Activated CD4-positive, alpha-beta T cell treated with anti-CD3 and anti-CD28 coated beads, Interleukin-2, amount 10 ng/mL, durations not matched to agents 7 days and 5 days (primary cell): ENCODE measurements around the gene SKI. TPM values are rescaled to one million over a fixed set of nuclear protein-coding genes. Genes with fewer than 3 reads are reported as not detected.
A peak's percentile ranks its signal among the peaks of the same experiment; 100 is the strongest.

Experiments used
- CTCF ChIA-PET: fragments of 350-600 bp; sonication (Branson Sonifier 250); formaldehyde crosslinking; loops from one replicate; lab custom pipeline; 2021; ENCODE audit warnings: antibody characterized with exemption; lab: Charles Lee
- POLR2A ChIA-PET: fragments of 350-600 bp; sonication (Branson Sonifier 250); formaldehyde crosslinking; loops from one replicate; lab custom pipeline; 2021; ENCODE audit warnings: antibody characterized with exemption; lab: Charles Lee
- DNase-seq: peaks from one replicate; pipeline ENCODE4 v3.0.0-alpha.2; 2020
- H3K27ac Mint-ChIP-seq: one replicate; pipeline ENCODE4 v1.8.0; 2021; ENCODE audit warnings: mild to moderate bottlenecking, moderate library complexity, mixed read lengths
- H3K27me3 Mint-ChIP-seq: one replicate; pipeline ENCODE4 v1.8.0; 2021; ENCODE audit warnings: mixed read lengths
- H3K36me3 Mint-ChIP-seq: one replicate; pipeline ENCODE4 v1.8.0; 2021; ENCODE audit warnings: low read depth, mixed read lengths
- H3K4me1 Mint-ChIP-seq: one replicate; pipeline ENCODE4 v1.8.0; 2021; ENCODE audit warnings: mixed read lengths
- H3K4me3 Mint-ChIP-seq: one replicate; pipeline ENCODE4 v1.8.0; 2021; ENCODE audit warnings: mild to moderate bottlenecking, moderate library complexity, mixed read lengths
- H3K9me3 Mint-ChIP-seq: one replicate; pipeline ENCODE4 v1.8.0; 2021; ENCODE audit warnings: mixed read lengths
- total RNA-seq, 2 experiments: library from RNA; stranded (reverse); gene quantifications; one replicate each; pipeline ENCODE4 v1.2.3, GENCODE V29; 2021

The SKI gene
- total RNA-seq, 2 experiments from 2014 or later, result 60.7 to 62.0 TPM

DNA sequence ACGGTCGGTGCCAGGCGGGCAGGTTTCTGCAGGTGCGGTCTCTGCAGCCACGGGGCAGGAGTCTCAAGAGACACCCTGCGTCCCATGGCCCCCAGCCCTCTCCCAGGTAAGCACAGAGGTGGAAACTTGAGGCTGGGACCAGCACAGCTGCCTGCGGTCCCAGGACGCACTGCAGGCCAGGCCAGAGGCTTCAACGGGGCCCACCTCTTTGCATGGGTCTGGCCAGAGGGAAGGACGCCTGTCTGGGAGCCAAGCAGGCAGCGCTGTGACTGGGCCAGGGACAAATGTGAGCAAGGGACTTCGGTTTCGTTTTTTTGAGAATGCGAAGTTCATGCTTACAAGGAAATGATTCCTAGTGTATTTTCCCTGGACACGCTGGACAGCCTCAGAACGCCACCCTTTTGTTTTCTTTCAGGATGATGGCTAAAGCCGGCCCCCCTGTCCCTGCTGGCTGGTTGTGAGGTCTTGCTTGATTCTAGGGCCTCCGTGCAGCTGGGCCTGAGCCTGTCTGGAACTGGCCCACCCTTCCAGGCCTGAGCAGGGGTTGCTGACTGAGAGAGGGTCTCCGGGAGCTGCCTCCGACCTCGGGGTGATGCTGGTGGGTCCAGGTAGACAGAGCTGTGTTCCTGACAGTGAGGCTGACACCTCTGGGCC lies 124.9 kb downstream of the SKI start:
- H3K27ac Mint-ChIP-seq, result no peak overlapping the region
- ChIA-PET CTCF (no interaction called here), POLR2A (no interaction called here)
- DNase-seq, result no peak
- H3K9me3 Mint-ChIP-seq, result no peaks in the 10 kb centered on the region
- no peaks in the 10 kb centered on the region for H3K36me3 Mint-ChIP-seq
- no peaks in the 10 kb centered on the region for H3K27me3 Mint-ChIP-seq
- H3K4me3 Mint-ChIP-seq, result no peak overlapping the region
- H3K4me1 Mint-ChIP-seq, result no peaks in the 10 kb centered on the region

DNA sequence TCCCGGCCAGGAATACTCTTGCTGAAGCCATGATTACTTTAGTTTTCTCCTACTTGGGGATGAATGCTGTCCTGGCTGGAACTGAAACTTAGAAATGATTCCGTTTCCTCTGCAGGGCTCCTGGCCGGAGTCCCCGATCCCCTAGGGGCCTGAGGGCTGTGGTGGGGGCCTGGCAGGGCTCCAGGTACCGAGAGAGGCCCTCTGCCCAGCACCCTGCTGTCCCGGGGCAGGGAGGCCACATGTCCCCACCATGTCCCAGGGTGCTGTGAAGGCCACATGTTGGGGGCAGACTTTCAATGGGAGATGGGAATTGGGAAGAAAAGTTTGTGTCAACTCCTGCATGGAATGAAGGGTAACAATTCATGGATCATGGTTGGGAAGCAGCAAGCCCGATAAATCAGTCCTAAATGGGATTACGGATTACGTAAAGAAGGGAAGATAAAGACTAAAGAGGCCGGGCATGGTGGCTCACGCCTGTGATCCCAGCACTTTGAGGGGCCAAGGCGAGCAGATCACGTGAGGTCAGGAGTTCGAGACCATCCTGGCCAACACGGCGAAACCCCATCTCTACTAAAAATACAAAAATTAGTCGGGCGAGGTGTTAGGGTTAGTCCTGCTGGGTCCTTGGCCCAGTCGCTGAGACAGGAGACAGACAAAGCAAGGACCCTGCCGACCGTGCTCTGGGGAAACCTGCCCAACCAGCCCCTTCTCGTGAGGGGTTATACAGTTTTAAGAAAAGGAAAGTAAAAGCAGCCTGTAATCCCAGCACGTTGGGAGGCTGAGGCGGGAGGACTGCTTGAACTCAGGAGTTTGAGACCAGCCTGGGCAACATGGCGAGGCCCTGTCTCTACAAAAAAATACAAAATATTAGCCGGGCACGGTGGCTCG lies 125.7 kb downstream of the SKI start:
- no peaks in the 10 kb centered on the region for H3K27me3 Mint-ChIP-seq
- ChIA-PET CTCF (no interaction called here), POLR2A (no interaction called here)
- no peak overlapping the region for H3K27ac Mint-ChIP-seq
- H3K36me3 Mint-ChIP-seq, result no peaks in the 10 kb centered on the region
- H3K4me1 Mint-ChIP-seq, result no peaks in the 10 kb centered on the region
- DNase-seq, result no peak
- no peaks in the 10 kb centered on the region for H3K9me3 Mint-ChIP-seq
- H3K4me3 Mint-ChIP-seq, result no peak overlapping the region

DNA sequence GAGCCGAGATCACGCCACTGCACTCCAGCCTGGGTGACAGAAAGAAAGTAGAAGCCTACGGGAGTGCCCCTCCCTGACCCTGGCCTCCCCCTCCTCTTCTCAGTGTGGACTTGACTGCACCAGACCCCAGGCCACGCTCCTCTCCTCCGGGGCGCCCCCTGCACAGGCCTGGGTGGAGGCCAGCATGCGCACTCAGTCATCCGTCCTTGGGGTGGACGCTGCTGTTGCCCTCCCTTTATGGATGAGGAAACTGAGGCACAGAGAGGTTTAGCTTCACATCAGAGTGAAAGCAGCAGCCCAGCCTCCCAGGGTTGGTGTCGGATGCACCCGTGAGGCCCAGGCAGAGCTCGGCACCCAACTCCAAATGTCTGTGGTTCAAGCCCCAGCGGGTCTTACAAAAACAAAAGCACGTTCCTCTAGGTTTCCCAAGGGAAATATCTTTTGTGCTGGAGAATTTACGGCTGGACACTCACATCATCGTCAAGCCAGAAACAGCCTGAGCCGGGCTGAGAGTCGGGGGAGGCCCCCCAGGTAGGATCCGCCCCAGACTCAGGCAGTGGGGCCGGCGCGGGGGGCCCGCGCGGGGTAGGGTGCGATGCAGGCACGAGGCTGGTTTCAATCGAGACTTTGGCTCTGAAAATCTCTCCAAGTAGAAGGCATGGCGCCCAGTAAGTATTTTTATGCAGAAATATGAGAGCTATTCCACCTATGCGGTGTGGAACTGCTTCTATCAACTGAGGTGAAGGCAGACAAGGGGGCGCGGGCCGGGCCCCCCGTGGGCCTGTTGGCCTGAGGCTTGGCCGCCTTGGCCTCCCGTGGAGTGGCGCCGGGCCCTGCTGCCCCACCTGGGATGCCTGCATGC lies 126.6 kb downstream of the SKI start:
- POLR2A ChIA-PET, result no interaction called here
- CTCF ChIA-PET, result no interaction called here
- DNase-seq, result no peak
- no peaks in the 10 kb centered on the region for H3K9me3 Mint-ChIP-seq
- H3K4me3 Mint-ChIP-seq, result no peak overlapping the region
- no peaks in the 10 kb centered on the region for H3K4me1 Mint-ChIP-seq
- H3K36me3 Mint-ChIP-seq, result no peaks in the 10 kb centered on the region
- no peaks in the 10 kb centered on the region for H3K27me3 Mint-ChIP-seq
- H3K27ac Mint-ChIP-seq, result no peak overlapping the region

DNA sequence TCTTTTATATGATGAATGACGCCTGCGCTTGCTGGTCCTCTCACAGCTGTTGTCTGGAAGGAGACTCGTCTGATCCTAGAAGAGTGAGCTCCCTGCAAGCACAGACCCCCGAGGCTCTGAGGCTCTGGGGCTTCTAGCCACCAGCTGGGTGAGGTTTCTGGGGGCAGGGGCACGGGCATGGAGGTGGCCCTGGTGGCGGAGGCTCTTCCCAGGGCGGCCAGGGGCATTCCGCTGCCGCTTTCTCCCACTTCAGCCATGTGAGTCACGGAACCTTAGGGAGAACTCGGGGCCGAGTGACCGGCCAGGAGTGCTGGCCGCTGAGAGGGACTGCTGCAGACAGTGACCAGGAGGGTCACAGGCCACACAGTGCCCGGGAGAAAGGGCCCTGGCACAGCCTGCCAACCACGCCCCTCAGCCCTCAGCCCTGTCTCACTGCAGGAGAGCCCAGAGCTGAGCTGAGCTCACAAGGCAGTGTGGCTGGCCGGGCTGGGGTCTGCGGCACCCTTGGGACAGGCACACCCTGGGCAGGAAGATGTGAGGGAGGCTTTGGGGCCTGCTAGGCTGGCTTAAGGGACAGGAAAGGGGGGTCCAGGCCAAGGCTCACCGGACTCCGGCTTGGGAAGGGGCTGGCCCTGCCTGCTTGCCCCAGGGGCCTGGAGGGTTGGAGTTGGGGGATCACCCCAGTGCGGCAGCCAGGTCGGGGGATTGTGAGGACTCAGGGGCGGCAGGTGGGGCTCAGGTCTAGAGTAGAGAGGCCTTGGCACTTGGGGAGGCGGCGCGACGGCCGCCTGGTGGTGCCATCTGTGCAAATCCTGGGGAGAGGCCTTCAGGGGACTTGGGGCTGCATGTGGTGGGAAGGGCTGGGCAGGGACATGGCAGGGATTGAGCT lies 127.5 kb downstream of the SKI start:
- H3K27me3 Mint-ChIP-seq, result no peaks in the 10 kb centered on the region
- H3K4me1 Mint-ChIP-seq, result no peaks in the 10 kb centered on the region
- CTCF ChIA-PET, result no interaction called here
- H3K4me3 Mint-ChIP-seq, result no peak overlapping the region
- no peaks in the 10 kb centered on the region for H3K9me3 Mint-ChIP-seq
- H3K36me3 Mint-ChIP-seq, result no peaks in the 10 kb centered on the region
- H3K27ac Mint-ChIP-seq, result no peak overlapping the region
- POLR2A ChIA-PET, result no interaction called here
- DNase-seq, result no peak

DNA sequence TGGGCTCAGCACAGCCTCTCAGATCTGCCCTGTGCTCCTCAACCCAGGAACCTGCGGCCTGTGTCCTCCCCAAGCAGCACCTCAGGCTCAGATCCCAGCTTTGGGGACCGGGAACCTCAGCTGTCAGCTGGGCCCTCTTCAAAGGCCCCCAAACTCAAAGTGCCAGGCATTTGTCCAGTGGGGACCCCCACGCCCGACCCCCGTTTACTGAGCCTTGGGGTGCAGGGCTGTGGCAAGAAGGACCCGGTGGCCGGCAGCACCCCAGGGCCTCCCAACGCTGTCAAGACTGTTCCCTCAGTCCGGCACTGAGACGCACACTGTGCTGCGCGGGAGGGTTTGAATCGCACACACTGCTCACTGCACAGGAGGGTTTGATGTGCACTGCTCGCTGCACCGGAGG lies 128.3 kb downstream of the SKI start:
- Mint-ChIP-seq H3K4me3 (no peak overlapping the region), H3K4me1 (no peaks in the 10 kb centered on the region), H3K36me3 (no peaks in the 10 kb centered on the region), H3K27me3 (no peaks in the 10 kb centered on the region), H3K27ac (no peak overlapping the region), H3K9me3 (no peaks in the 10 kb centered on the region)
- DNase-seq, result no peak
- CTCF ChIA-PET, result no interaction called here
- POLR2A ChIA-PET, result no interaction called here

DNA sequence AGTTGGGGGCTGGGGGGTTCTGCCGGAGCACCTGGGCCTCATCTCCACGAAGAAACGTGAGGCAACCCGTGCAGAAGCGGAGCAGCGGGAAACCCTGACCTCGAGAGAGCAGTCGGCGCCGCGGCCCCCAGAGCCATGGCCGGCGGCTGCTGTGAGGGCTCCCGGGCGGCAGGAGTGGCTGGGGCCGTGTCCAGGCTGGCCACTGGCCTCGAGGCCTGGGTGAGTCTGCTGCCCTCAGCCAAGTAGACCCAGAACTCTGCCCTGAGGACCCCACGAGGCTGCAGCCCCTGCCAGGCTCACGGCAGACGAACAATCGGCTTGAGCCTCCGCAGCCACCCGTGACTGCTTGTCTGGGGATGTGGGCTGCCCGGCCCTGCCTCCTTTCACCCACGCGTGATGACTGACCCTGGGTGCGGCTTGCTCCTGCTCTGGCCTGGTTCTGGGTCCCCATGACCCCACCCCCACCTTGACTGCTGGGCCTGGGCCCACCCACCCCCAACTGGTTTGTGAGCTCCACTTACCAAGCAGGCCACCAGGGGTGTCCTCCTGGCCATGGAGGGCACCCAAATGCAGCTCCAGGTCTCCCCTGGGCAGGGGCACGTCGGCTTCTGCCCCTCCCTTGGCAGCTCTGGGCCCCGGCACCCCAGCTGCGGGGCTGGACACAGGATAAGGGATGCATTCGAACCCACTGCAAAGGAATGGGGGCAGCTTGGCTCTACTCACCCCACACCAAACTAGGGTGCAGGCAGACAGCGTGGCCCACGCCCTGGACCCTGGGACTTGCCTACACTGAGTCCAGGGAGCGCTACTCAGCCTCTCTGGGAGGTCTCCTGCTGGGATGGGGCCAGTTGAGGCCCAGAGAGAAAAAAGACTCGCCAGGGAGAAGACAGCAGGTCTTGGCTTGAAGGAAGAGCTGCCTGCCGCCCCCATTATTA lies 129.1 kb downstream of the SKI start:
- Mint-ChIP-seq H3K36me3 (no peaks in the 10 kb centered on the region), H3K4me1 (no peaks in the 10 kb centered on the region), H3K27ac (peak overlapping the region; percentile 57), H3K9me3 (no peaks in the 10 kb centered on the region), H3K4me3 (no peak overlapping the region), H3K27me3 (peaks cover 1% of the 10 kb centered on the region)
- ChIA-PET CTCF (no interaction called here), POLR2A (no interaction called here)
- no peak for DNase-seq

DNA sequence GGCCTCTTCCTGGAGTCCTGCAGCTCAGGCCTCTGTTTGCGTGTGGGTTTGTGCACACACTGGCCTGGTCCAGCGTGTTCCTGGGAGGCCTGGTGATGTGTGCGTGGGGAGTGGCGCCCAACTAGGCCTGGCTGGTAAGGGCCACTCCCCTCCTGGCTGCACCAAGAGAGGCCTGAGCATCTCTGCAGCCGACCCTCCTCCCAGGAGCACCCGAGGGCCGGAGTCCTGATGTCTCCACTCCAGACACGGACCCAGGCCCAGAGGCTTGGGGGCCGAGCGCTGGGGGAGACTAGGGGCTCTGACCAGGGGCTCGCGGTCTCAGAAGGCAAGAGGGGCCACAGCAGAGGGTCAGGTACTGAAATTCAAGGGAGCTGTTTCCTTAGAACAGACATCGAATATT lies 130.0 kb downstream of the SKI start:
- Mint-ChIP-seq H3K4me1 (no peaks in the 10 kb centered on the region), H3K36me3 (no peaks in the 10 kb centered on the region), H3K27me3 (peaks cover 2% of the 10 kb centered on the region), H3K9me3 (no peaks in the 10 kb centered on the region), H3K4me3 (no peak overlapping the region), H3K27ac (no peak overlapping the region)
- ChIA-PET CTCF (no interaction called here), POLR2A (no interaction called here)
- no peak for DNase-seq

DNA sequence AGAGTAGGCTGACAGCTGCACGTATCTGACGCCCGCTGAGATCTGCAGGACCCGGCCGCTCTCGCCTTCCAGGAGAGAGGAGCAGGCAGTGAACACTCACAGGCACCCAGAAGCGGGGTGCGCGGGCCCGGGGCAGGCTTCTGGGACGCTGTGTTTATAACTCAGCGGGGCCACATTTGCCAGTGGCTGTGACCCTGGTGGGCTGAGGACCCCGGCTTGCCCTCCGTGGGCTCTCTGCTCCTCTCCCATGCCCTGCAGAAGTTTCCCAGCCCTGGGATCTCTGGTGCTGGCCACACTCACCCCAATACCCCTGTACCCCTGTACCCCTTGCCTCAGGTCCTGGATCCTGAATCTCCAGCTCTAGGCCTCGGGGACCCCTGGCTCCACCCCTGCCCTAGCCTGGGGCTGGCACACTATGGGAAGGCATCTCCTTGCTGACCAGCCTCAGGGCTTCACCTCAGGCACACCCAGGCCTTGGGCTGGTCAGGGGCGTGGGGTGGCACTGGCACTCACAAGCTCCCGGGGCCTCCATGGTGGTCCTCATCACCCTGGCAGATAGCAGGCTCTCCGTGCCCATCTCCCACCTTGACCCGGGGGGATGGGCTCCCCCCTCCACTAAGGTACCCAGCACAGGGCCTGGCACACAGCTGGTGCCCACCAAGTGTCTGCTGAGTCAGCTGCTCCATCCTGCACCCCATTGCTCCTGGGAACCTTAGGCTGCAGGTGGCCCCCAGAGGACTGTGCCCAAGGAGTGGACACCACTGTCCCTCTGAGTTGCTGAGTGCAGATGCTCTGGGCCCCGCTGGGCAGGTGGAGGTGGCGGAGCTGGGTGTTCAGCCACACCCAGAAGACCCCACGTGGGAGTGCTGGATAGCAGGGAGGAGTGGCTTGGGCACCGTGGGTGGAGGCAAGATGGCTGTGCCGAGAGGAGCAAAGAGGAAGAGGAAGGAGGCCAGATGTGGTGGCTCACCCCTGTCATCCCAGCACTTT lies 130.8 kb downstream of the SKI start:
- Mint-ChIP-seq H3K27ac (no peak overlapping the region), H3K27me3 (peaks cover 5% of the 10 kb centered on the region), H3K9me3 (peaks cover 3% of the 10 kb centered on the region), H3K36me3 (no peaks in the 10 kb centered on the region), H3K4me3 (no peak overlapping the region), H3K4me1 (no peaks in the 10 kb centered on the region)
- ChIA-PET POLR2A (no interaction called here), CTCF (interaction anchor here (1.0 to 1.1 kb wide), 2 partner anchors 22 to 164 kb away, joined by 3 to 7 read pairs; partner anchors contain the start of gene FAAP20)
- no peak for DNase-seq
